Mesendoderm (in vitro differentiated cells): ENCODE results near the gene DOK1.
"Not testable (repeated sequence)": the region's sequence is repeated elsewhere in the genome, so short reads cannot be mapped to it uniquely, and the experiment has no call there.

ENCODE experiments used
- DNase-seq: peaks from one replicate; pipeline ENCODE4 v3.0.0; 2013
- H2AK5ac ChIP-seq: 2 replicates; pipeline ENCODE4 v1.6.1; 2013; ENCODE audit warnings: low read length, inconsistent platforms
- H2BK120ac ChIP-seq: 2 replicates; pipeline ENCODE4 v1.6.1; 2013; ENCODE audit warnings: low read depth, mild to moderate bottlenecking, low read length, moderate library complexity, mixed read lengths
- H2BK15ac ChIP-seq: replicated peaks from 2 replicates; pipeline ENCODE4 v1.6.1; 2013; ENCODE audit warnings: low read depth, mild to moderate bottlenecking, moderate library complexity
- H2BK5ac ChIP-seq: 2 replicates; pipeline ENCODE4 v1.6.1; 2013; ENCODE audit warnings: low read length, inconsistent platforms
- H3K18ac ChIP-seq: 2 replicates; pipeline ENCODE4 v1.6.1; 2013; ENCODE audit warnings: mild to moderate bottlenecking, low read length, mixed read lengths
- H3K23ac ChIP-seq: one replicate; pipeline ENCODE4 v1.6.1; 2013; ENCODE audit warnings: low read length
- H3K27ac ChIP-seq: 2 replicates; pipeline ENCODE4 v1.5.1; 2013; ENCODE audit warnings: low read depth, mild to moderate bottlenecking, inconsistent platforms, low read length, moderate library complexity
- H3K27me3 ChIP-seq: 2 replicates; pipeline ENCODE4 v1.6.1; 2013; ENCODE audit warnings: low read length, control low read depth, mild to moderate bottlenecking, inconsistent platforms; ENCODE audit not compliant: insufficient read depth, poor library complexity
- H3K36me3 ChIP-seq: 2 replicates; pipeline ENCODE4 v1.6.1; 2013; ENCODE audit warnings: low read length, inconsistent platforms; ENCODE audit not compliant: control insufficient read depth, insufficient read depth
- H3K4ac ChIP-seq: one replicate; pipeline ENCODE4 v1.6.1; 2013; ENCODE audit warnings: low read depth, mild to moderate bottlenecking, low read length, moderate library complexity
- H3K4me1 ChIP-seq: 2 replicates; pipeline ENCODE4 v1.6.1; 2013; ENCODE audit warnings: low read depth, low read length, inconsistent platforms; ENCODE audit not compliant: control insufficient read depth
- H3K4me2 ChIP-seq: 2 replicates; pipeline ENCODE4 v1.6.1; 2013; ENCODE audit warnings: low read length
- H3K4me3 ChIP-seq: 2 replicates; pipeline ENCODE4 v1.5.1; 2013; ENCODE audit warnings: mild to moderate bottlenecking, low read length
- H3K56ac ChIP-seq: one replicate; pipeline ENCODE4 v1.6.1; 2013; ENCODE audit warnings: low read length
- H3K79me1 ChIP-seq: 2 replicates; pipeline ENCODE4 v1.6.1; 2013; ENCODE audit warnings: low read length, inconsistent platforms
- H3K79me2 ChIP-seq: 2 replicates; pipeline ENCODE4 v1.6.1; 2013; ENCODE audit warnings: mild to moderate bottlenecking, low read length; ENCODE audit not compliant: control insufficient read depth, insufficient read depth
- H3K9ac ChIP-seq: 2 replicates; pipeline ENCODE4 v1.6.1; 2013; ENCODE audit warnings: low read length, inconsistent platforms
- H4K5ac ChIP-seq: one replicate; pipeline ENCODE4 v1.6.1; 2013; ENCODE audit warnings: low read length
- H4K8ac ChIP-seq: one replicate; pipeline ENCODE4 v1.6.1; 2013; ENCODE audit warnings: low read depth, mild to moderate bottlenecking, control low read depth, low read length, moderate library complexity
- WGBS: extraction: QIAGEN DNeasy Blood & Tissue Kit; methylation state at CpG from one replicate; pipeline ENCODE4 v1.1.7; 2013; ENCODE audit warnings: low lambda C conversion rate, missing lambda C conversion rate; ENCODE audit not compliant: insufficient coverage; ENCODE audit errors: extremely low coverage; 5-methylcytosine and 5-hydroxymethylcytosine counted together

The DOK1 gene

GRCh38 chr2:74560591-74560990 lies 6.1 kb downstream of the DOK1 start:
- H3K4me3 ChIP-seq, result no peak overlapping the region
- no peak overlapping the region for H3K56ac ChIP-seq
- H4K8ac ChIP-seq, result no peak overlapping the region
- H2BK120ac ChIP-seq, result no peak overlapping the region
- no peak overlapping the region for H2BK5ac ChIP-seq
- no peak overlapping the region for H3K18ac ChIP-seq
- peak; percentile 22 for DNase-seq
- peaks cover 3% of the 10 kb centered on the region for H3K4me1 ChIP-seq
- no peak overlapping the region for H3K23ac ChIP-seq
- H3K4me2 ChIP-seq, result no peak overlapping the region
- no peak overlapping the region for H3K9ac ChIP-seq
- no peak overlapping the region for H3K27ac ChIP-seq
- H4K5ac ChIP-seq, result no peak overlapping the region
- no peaks in the 10 kb centered on the region for H3K79me1 ChIP-seq
- H2AK5ac ChIP-seq, result no peak overlapping the region
- WGBS, result no CpG with 5 or more reads among the region's 6 CpGs
- H3K36me3 ChIP-seq, result no peaks in the 10 kb centered on the region
- H3K27me3 ChIP-seq, result peaks cover 10% of the 10 kb centered on the region
- H3K79me2 ChIP-seq, result no peaks in the 10 kb centered on the region
- no peak overlapping the region for H2BK15ac ChIP-seq
- H3K4ac ChIP-seq, result no peak overlapping the region

- H3K4ac ChIP-seq, H3K79me1 ChIP-seq, H3K4me1 ChIP-seq, H3K9ac ChIP-seq, H3K79me2 ChIP-seq, H3K23ac ChIP-seq, H3K36me3 ChIP-seq, H3K4me2 ChIP-seq, H2AK5ac ChIP-seq, H2BK120ac ChIP-seq, H2BK15ac ChIP-seq, H4K8ac ChIP-seq, H2BK5ac ChIP-seq, DNase-seq, H3K27me3 ChIP-seq, H3K4me3 ChIP-seq, H3K27ac ChIP-seq, H4K5ac ChIP-seq, H3K18ac ChIP-seq, H3K56ac ChIP-seq: not testable (repeated sequence)
- no CpG with 5 or more reads among the region's 1 CpG for WGBS
Observed at GRCh38 chr2:74561022-74561421, 6.5 kb downstream of the DOK1 start.

GRCh38 chr2:74562126-74562775 lies 7.7 kb downstream of the DOK1 start:
- no peak overlapping the region for H2BK5ac ChIP-seq
- H3K27me3 ChIP-seq, result no peaks in the 10 kb centered on the region
- no peak overlapping the region for H3K4ac ChIP-seq
- no peak overlapping the region for H3K23ac ChIP-seq
- H2BK15ac ChIP-seq, result no peak overlapping the region
- H2AK5ac ChIP-seq, result no peak overlapping the region
- H3K18ac ChIP-seq, result no peak overlapping the region
- H3K4me1 ChIP-seq, result peaks cover 3% of the 10 kb centered on the region
- no peak overlapping the region for H3K27ac ChIP-seq
- H2BK120ac ChIP-seq, result no peak overlapping the region
- no peak overlapping the region for H4K8ac ChIP-seq
- H3K56ac ChIP-seq, result no peak overlapping the region
- no peak overlapping the region for H3K9ac ChIP-seq
- no peak for DNase-seq
- 100% methylated on average over 1 of the region's 7 CpGs for WGBS
- no peak overlapping the region for H3K4me3 ChIP-seq
- no peaks in the 10 kb centered on the region for H3K79me2 ChIP-seq
- no peak overlapping the region for H3K4me2 ChIP-seq
- no peaks in the 10 kb centered on the region for H3K36me3 ChIP-seq
- no peak overlapping the region for H4K5ac ChIP-seq
- H3K79me1 ChIP-seq, result no peaks in the 10 kb centered on the region

- Histone ChIP-seq H3K79me2 (no peaks in the 10 kb centered on the region), H2BK15ac (no peak overlapping the region), H3K36me3 (no peaks in the 10 kb centered on the region), H3K4me1 (peaks cover 3% of the 10 kb centered on the region), H3K9ac (no peak overlapping the region), H3K18ac (no peak overlapping the region), H2BK5ac (no peak overlapping the region), H3K4ac (no peak overlapping the region), H4K8ac (no peak overlapping the region), H4K5ac (no peak overlapping the region), H2BK120ac (no peak overlapping the region), H3K79me1 (no peaks in the 10 kb centered on the region), H3K4me3 (no peak overlapping the region), H3K23ac (no peak overlapping the region), H3K4me2 (no peak overlapping the region), H2AK5ac (no peak overlapping the region), H3K27me3 (peaks cover 4% of the 10 kb centered on the region), H3K56ac (no peak overlapping the region), H3K27ac (no peak overlapping the region)
- WGBS, result no CpG with 5 or more reads among the region's 5 CpGs
- no peak for DNase-seq
Observed at GRCh38 chr2:74564222-74564621, 9.7 kb downstream of the DOK1 start.

GRCh38 chr2:74566076-74566753 lies 11.7 kb downstream of the DOK1 start:
- no CpG with 5 or more reads among the region's 7 CpGs for WGBS
- Histone ChIP-seq H2AK5ac (no peak overlapping the region), H3K4me1 (no peaks in the 10 kb centered on the region), H3K4me2 (no peak overlapping the region), H3K4ac (no peak overlapping the region), H3K79me2 (no peaks in the 10 kb centered on the region), H3K36me3 (no peaks in the 10 kb centered on the region), H3K9ac (no peak overlapping the region), H3K4me3 (no peak overlapping the region), H4K8ac (no peak overlapping the region), H3K27me3 (peaks cover 4% of the 10 kb centered on the region), H3K27ac (no peak overlapping the region), H3K23ac (no peak overlapping the region), H3K79me1 (no peaks in the 10 kb centered on the region), H2BK15ac (no peak overlapping the region), H3K56ac (no peak overlapping the region), H2BK5ac (no peak overlapping the region), H4K5ac (no peak overlapping the region), H2BK120ac (no peak overlapping the region), H3K18ac (no peak overlapping the region)
- DNase-seq, result no peak

- H3K56ac ChIP-seq, result no peak overlapping the region
Observed at GRCh38 chr2:74566754-74567085, 12.2 kb downstream of the DOK1 start.

More at GRCh38 chr2:74566754-74567085, 12.2 kb downstream of the DOK1 start:
- DNase-seq, result no peak
- Histone ChIP-seq H2BK15ac (no peak overlapping the region), H3K36me3 (no peaks in the 10 kb centered on the region), H3K4me3 (no peak overlapping the region), H3K4me1 (no peaks in the 10 kb centered on the region), H3K79me2 (no peaks in the 10 kb centered on the region), H2BK5ac (no peak overlapping the region), H3K4ac (no peak overlapping the region), H3K9ac (no peak overlapping the region), H3K23ac (no peak overlapping the region), H3K79me1 (no peaks in the 10 kb centered on the region), H4K5ac (no peak overlapping the region), H2AK5ac (no peak overlapping the region), H4K8ac (no peak overlapping the region), H3K27me3 (peaks cover 4% of the 10 kb centered on the region), H3K18ac (no peak overlapping the region), H3K4me2 (no peak overlapping the region), H3K27ac (no peak overlapping the region), H2BK120ac (no peak overlapping the region)
